DND-41 (cell line): ENCODE results near the gene MACF1.

ENCODE experiments used
- ATAC-seq: fragments of 200-7000 bp; cut with Tn5 transposase; 3 replicates; pipeline ENCODE4 v1.9.1; 2021; ENCODE audit warnings: low read depth; ENCODE audit not compliant: insufficient read depth
- DNase-seq: peaks from one replicate; pipeline ENCODE4 v3.0.0-alpha.2; 2020
- H2AFZ ChIP-seq: 2 replicates; pipeline ENCODE4 v1.6.0; 2012; ENCODE audit warnings: low read depth, low read length
- H3K27ac ChIP-seq: 2 replicates; pipeline ENCODE4 v1.5.1; 2012; ENCODE audit warnings: low read length, inconsistent platforms
- H3K27me3 ChIP-seq: fragments of 200-600 bp; sonication (generic); 2 replicates; pipeline ENCODE4 v1.6.0; 2012; ENCODE audit warnings: low read length, mild to moderate bottlenecking, inconsistent platforms; ENCODE audit not compliant: insufficient read depth, poor library complexity
- H3K36me3 ChIP-seq: 2 replicates; pipeline ENCODE4 v1.5.1; 2012; ENCODE audit warnings: low read length, inconsistent platforms; ENCODE audit not compliant: insufficient read depth
- H3K4me1 ChIP-seq: 2 replicates; pipeline ENCODE4 v1.5.1; 2012; ENCODE audit warnings: mild to moderate bottlenecking, low read length; ENCODE audit not compliant: insufficient read depth
- H3K4me2 ChIP-seq: 2 replicates; pipeline ENCODE4 v1.6.0; 2012; ENCODE audit warnings: mild to moderate bottlenecking, moderate library complexity, low read length, inconsistent platforms; ENCODE audit not compliant: insufficient read depth
- H3K4me3 ChIP-seq, 2 experiments: fragments of 200-600 bp in 1 of 2; shearing (Covaris generic) in 1 of 2; 2 replicates each; pipeline ENCODE4 v1.5.1; 2012 to 2016; ENCODE audit warnings: inconsistent platforms in 2 of 2, low read length in 2 of 2, mild to moderate bottlenecking in 2 of 2, low read depth in 1 of 2, moderate library complexity in 1 of 2
- H3K79me2 ChIP-seq: 2 replicates; pipeline ENCODE4 v1.6.0; 2012; ENCODE audit warnings: low read length, inconsistent platforms; ENCODE audit not compliant: insufficient read depth
- H3K9ac ChIP-seq: 2 replicates; pipeline ENCODE4 v1.6.0; 2012; ENCODE audit warnings: low read depth, mild to moderate bottlenecking, inconsistent platforms, low read length, moderate library complexity
- H3K9me3 ChIP-seq: 2 replicates; pipeline ENCODE4 v1.5.1; 2012; ENCODE audit warnings: low read length, moderate library complexity, mild to moderate bottlenecking, inconsistent platforms; ENCODE audit not compliant: insufficient read depth, severe bottlenecking
- H4K20me1 ChIP-seq: 2 replicates; pipeline ENCODE4 v1.6.0; 2012; ENCODE audit warnings: low read length; ENCODE audit not compliant: insufficient read depth
- CTCF ChIP-seq: IDR thresholded peaks from 2 replicates; pipeline ENCODE4 v1.5.1; 2012; ENCODE audit warnings: borderline replicate concordance, low read length, moderate library complexity, mild to moderate bottlenecking; ENCODE audit not compliant: poor library complexity, severe bottlenecking; ENCODE audit errors: extremely low read depth
- EZH2 ChIP-seq: IDR thresholded peaks from 3 replicates; pipeline ENCODE4 v1.6.1; 2012; ENCODE audit warnings: borderline replicate concordance, low read depth, mild to moderate bottlenecking, moderate library complexity, low read length, inconsistent platforms; ENCODE audit not compliant: severe bottlenecking

MACF1 gene

DNA sequence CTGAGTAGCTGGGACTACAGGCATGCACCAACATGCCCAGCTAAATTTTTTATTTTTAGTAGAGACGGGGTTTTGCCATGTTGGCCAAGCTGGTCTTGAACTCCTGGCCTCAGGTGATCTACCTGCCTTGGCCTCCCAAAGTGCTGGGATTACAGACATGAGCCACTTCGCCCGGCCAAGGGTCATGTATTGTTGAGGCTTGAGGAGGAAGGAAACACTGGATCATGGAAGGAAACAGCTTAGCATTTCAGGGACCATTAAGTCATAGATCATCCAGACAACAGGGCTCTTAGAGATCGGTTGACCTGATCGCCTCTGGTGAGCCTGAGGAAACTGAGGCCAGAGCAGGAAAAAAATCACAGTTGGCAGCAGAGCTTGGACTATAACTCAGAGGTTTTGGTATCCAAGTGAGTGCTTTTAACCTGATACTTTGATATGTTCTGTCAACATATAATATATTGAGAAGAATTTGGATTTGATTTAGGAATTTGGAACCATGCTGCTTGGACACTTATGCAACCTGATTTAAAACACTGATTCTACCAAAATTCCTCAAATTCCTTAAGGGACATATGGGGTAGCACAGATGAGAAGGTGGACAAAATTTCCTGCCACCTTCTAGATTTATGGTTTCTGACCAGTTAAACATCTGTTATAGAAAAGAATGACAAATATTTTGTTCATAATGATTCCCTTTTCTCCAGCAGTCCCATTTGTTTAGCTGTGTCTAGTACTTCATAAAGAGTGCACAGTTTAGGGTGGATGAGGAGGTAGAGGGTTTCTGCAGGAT lies 273.8 kb downstream of the MACF1 start:
- Histone ChIP-seq H3K27ac (no peak overlapping the region), H3K4me3 (no peak overlapping the region), H3K79me2 (no peaks in the 10 kb centered on the region), H3K4me1 (no peaks in the 10 kb centered on the region), H2AFZ (no peak overlapping the region), H4K20me1 (no peaks in the 10 kb centered on the region), H3K9ac (no peak overlapping the region), H3K27me3 (no peaks in the 10 kb centered on the region), H3K9me3 (no peaks in the 10 kb centered on the region), H3K36me3 (peaks cover 59% of the 10 kb centered on the region), H3K4me2 (no peak overlapping the region)
- TF ChIP-seq CTCF: no peak
- no peak for TF ChIP-seq EZH2
- ATAC-seq (no peak), DNase-seq (no peak)

DNA sequence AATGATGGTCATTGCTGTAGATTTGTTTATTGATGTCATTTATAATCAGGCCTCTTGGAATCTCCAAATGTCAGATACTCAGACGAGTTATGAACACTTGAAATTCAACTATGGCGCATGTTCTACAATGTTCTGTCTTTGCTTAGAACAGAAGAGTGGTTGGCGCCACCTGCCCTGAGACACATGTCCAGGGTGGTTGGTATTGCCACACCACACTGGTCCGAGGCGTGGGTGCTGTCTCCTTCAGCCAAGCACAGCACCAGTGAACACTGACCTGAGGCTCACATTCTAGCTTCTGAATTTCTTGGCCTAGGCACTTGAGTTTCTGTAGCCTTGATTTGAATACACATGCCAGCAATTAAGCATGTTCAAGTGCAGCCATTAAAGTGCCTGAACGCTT lies 276.8 kb downstream of the MACF1 start:
- no peak overlapping the region for H3K4me3 ChIP-seq
- H4K20me1 ChIP-seq: no peaks in the 10 kb centered on the region
- H3K27me3 ChIP-seq: no peaks in the 10 kb centered on the region
- ATAC-seq (no peak), DNase-seq (no peak)
- H3K36me3 ChIP-seq: peaks cover 70% of the 10 kb centered on the region
- TF ChIP-seq CTCF (no peak), EZH2 (no peak)
- no peak overlapping the region for H2AFZ ChIP-seq
- H3K4me2 ChIP-seq: no peak overlapping the region
- H3K9ac ChIP-seq: no peak overlapping the region
- no peaks in the 10 kb centered on the region for H3K4me1 ChIP-seq
- no peak overlapping the region for H3K27ac ChIP-seq
- no peaks in the 10 kb centered on the region for H3K9me3 ChIP-seq
- H3K79me2 ChIP-seq: no peaks in the 10 kb centered on the region

- Histone ChIP-seq H3K9me3 (no peaks in the 10 kb centered on the region), H3K4me1 (no peaks in the 10 kb centered on the region), H3K9ac (no peak overlapping the region), H3K36me3 (peaks cover 79% of the 10 kb centered on the region), H2AFZ (no peak overlapping the region), H3K27me3 (no peaks in the 10 kb centered on the region), H3K4me2 (no peak overlapping the region), H3K4me3 (no peak overlapping the region), H3K27ac (no peak overlapping the region), H3K79me2 (no peaks in the 10 kb centered on the region), H4K20me1 (no peaks in the 10 kb centered on the region)
- DNase-seq (no peak), ATAC-seq (no peak)
- no peak for TF ChIP-seq EZH2
- TF ChIP-seq CTCF: no peak
Observed at GRCh38 chr1:39483276-39483675, 278.8 kb downstream of the MACF1 start.
